H1 (cell line): ENCODE data around the gene TSHZ2. TPM values are rescaled to one million over a fixed set of nuclear protein-coding genes. Genes with fewer than 3 reads are reported as not detected.
"Not testable (repeated sequence)": the region's sequence is repeated elsewhere in the genome, so short reads cannot be mapped to it uniquely, and the experiment has no call there.

ENCODE experiments used
- CTCF ChIA-PET: fragments of 300-600 bp; sonication (Branson Sonifier 250); formaldehyde crosslinking; loops from one replicate; lab custom pipeline; 2021; ENCODE audit not compliant: partially characterized antibody; lab: Charles Lee
- POLR2A ChIA-PET: fragments of 300-600 bp; sonication (Branson Sonifier 250); formaldehyde crosslinking; loops from one replicate; lab custom pipeline; 2021; ENCODE audit warnings: inconsistent platforms; ENCODE audit not compliant: partially characterized antibody; lab: Charles Lee
- DNase-seq, 2 experiments: peaks; one replicate each; pipeline versions ENCODE4 v3.0.0 to v3.0.0-alpha.2; 2010 to 2022; ENCODE audit warnings: low spot score in 2 of 2, low read depth in 1 of 2, mixed read lengths in 1 of 2
- FAIRE-seq: peaks from 2 replicates; lab custom pipeline; 2011; peaks lifted over from hg19 to GRCh38; lab: Jason Lieb, UNC
- H2AFZ ChIP-seq: 2 replicates; pipeline ENCODE4 v1.8.1; 2012; ENCODE audit warnings: low read length, inconsistent platforms
- H2AK5ac ChIP-seq: 2 replicates; pipeline ENCODE4 v1.6.1; 2013; ENCODE audit warnings: low read depth, low read length
- H2BK120ac ChIP-seq: replicated peaks from 2 replicates; pipeline ENCODE3; 2013; ENCODE audit warnings: low read depth, low read length, inconsistent platforms
- H2BK12ac ChIP-seq: 2 replicates; pipeline ENCODE4 v1.6.1; 2013; ENCODE audit warnings: low read depth, low read length
- H2BK15ac ChIP-seq: 2 replicates; pipeline ENCODE4 v1.6.1; 2013; ENCODE audit warnings: low read length
- H2BK20ac ChIP-seq: 2 replicates; pipeline ENCODE4 v1.6.1; 2013; ENCODE audit warnings: low read length
- H2BK5ac ChIP-seq: 2 replicates; pipeline ENCODE4 v1.6.1; 2013; ENCODE audit warnings: low read depth, low read length
- H3K14ac ChIP-seq: 2 replicates; pipeline ENCODE4 v1.6.1; 2013; ENCODE audit warnings: inconsistent platforms; ENCODE audit not compliant: insufficient read length
- H3K18ac ChIP-seq: 2 replicates; pipeline ENCODE4 v1.6.1; 2013; ENCODE audit warnings: low read length; ENCODE audit errors: extremely low read depth
- H3K23ac ChIP-seq: 2 replicates; pipeline ENCODE4 v1.6.1; 2013; ENCODE audit warnings: inconsistent platforms; ENCODE audit not compliant: insufficient read length
- H3K23me2 ChIP-seq: 2 replicates; pipeline ENCODE4 v1.6.1; 2013; ENCODE audit warnings: low read depth, low read length
- H3K27ac ChIP-seq: 2 replicates; pipeline ENCODE4 v1.6.1; 2011; ENCODE audit warnings: low read depth, low read length, inconsistent platforms
- H3K27me3 ChIP-seq, 4 experiments: replicated peaks in 1 of 4; 1 replicate in 1 of 4; 2 replicates in 3 of 4; pipeline versions ENCODE4 v1.6.1 to v1.8.1; 2011 to 2013; ENCODE audit warnings: low read length in 3 of 4, mild to moderate bottlenecking in 3 of 4, inconsistent platforms in 2 of 4, mixed read lengths in 2 of 4, moderate library complexity in 1 of 4; ENCODE audit not compliant: control insufficient read depth in 3 of 4, insufficient read depth in 3 of 4; ENCODE audit errors: extremely low read depth in 1 of 4
- H3K36me3 ChIP-seq, 4 experiments: 2 replicates each; pipeline versions ENCODE4 v1.6.1 to v1.8.1; 2011 to 2013; ENCODE audit warnings: mild to moderate bottlenecking in 4 of 4, low read length in 3 of 4, moderate library complexity in 2 of 4, control low read depth in 1 of 4, inconsistent platforms in 1 of 4; ENCODE audit not compliant: insufficient read depth in 4 of 4, control insufficient read depth in 2 of 4
- H3K4ac ChIP-seq: replicated peaks from 2 replicates; pipeline ENCODE3; 2013; ENCODE audit warnings: low read length, low read depth, mixed read lengths, inconsistent platforms; ENCODE audit not compliant: insufficient read length
- H3K4me1 ChIP-seq, 4 experiments: replicated peaks in 1 of 4; 1 replicate in 1 of 4; 2 replicates in 3 of 4; pipeline versions ENCODE4 v1.6.1 to v1.8.1; 2011 to 2013; ENCODE audit warnings: low read length in 3 of 4, inconsistent platforms in 2 of 4, mixed read lengths in 1 of 4; ENCODE audit not compliant: insufficient read depth in 4 of 4, control insufficient read depth in 3 of 4
- H3K4me2 ChIP-seq, 2 experiments: 2 replicates each; pipeline versions ENCODE4 v1.6.1 to v1.8.1; 2011 to 2013; ENCODE audit warnings: low read depth in 2 of 2, low read length in 2 of 2, control low read depth in 1 of 2, inconsistent platforms in 1 of 2, mild to moderate bottlenecking in 1 of 2; ENCODE audit not compliant: insufficient read depth in 1 of 2
- H3K4me3 ChIP-seq, 4 experiments: fragments of 200-600, 300-600 bp in 1 of 4; sonication (generic), shearing (Covaris generic), sonication (Bioruptor Twin) in 1 of 4; 2 replicates each; pipeline versions ENCODE4 v1.5.1 to v1.8.1; 2011 to 2016; ENCODE audit warnings: low read length in 4 of 4, low read depth in 3 of 4, control low read depth in 2 of 4, inconsistent platforms in 2 of 4, mild to moderate bottlenecking in 2 of 4, mixed read lengths in 1 of 4, moderate library complexity in 1 of 4; ENCODE audit not compliant: insufficient read depth in 2 of 4; ENCODE audit errors: extremely low read depth in 1 of 4
- H3K56ac ChIP-seq: replicated peaks from 2 replicates; pipeline ENCODE3; 2013; ENCODE audit warnings: low read depth, mild to moderate bottlenecking, mixed read lengths, low read length, inconsistent platforms; ENCODE audit not compliant: insufficient read length
- H3K79me1 ChIP-seq: 2 replicates; pipeline ENCODE4 v1.6.1; 2013; ENCODE audit warnings: low read depth, low read length, control low read depth
- H3K79me2 ChIP-seq, 2 experiments: 2 replicates each; pipeline versions ENCODE4 v1.6.1 to v1.8.1; 2012 to 2013; ENCODE audit warnings: low read length in 2 of 2, mild to moderate bottlenecking in 2 of 2, inconsistent platforms in 1 of 2; ENCODE audit not compliant: insufficient read depth in 2 of 2, control insufficient read depth in 1 of 2
- H3K9ac ChIP-seq, 4 experiments: replicated peaks in 1 of 4; 1 replicate in 1 of 4; 2 replicates in 3 of 4; pipeline versions ENCODE4 v1.6.1 to v1.8.1; 2011 to 2013; ENCODE audit warnings: low read depth in 3 of 4, low read length in 3 of 4, control low read depth in 2 of 4, mild to moderate bottlenecking in 2 of 4, moderate library complexity in 2 of 4, inconsistent platforms in 1 of 4; ENCODE audit errors: extremely low read depth in 1 of 4
- H3K9me3 ChIP-seq, 2 experiments: 2 replicates each; pipeline versions ENCODE4 v1.6.1 to v1.8.1; 2012 to 2013; ENCODE audit warnings: mild to moderate bottlenecking in 2 of 2, moderate library complexity in 2 of 2, control low read depth in 1 of 2, inconsistent platforms in 1 of 2, low read depth in 1 of 2, low read length in 1 of 2, mixed read lengths in 1 of 2; ENCODE audit not compliant: insufficient read depth in 2 of 2
- H4K20me1 ChIP-seq, 2 experiments: replicated peaks in 1 of 2; 2 replicates each; pipeline versions ENCODE3 to v1.8.1; 2011 to 2013; ENCODE audit warnings: inconsistent platforms in 2 of 2, low read length in 2 of 2, mild to moderate bottlenecking in 1 of 2; ENCODE audit not compliant: insufficient read depth in 2 of 2, control insufficient read depth in 1 of 2
- H4K5ac ChIP-seq: 2 replicates; pipeline ENCODE4 v1.6.1; 2013; ENCODE audit warnings: low read length, low read depth, mixed read lengths, inconsistent platforms; ENCODE audit not compliant: insufficient read length
- H4K8ac ChIP-seq: 2 replicates; pipeline ENCODE4 v1.8.0; 2013; ENCODE audit warnings: mild to moderate bottlenecking, moderate library complexity, low read length, inconsistent platforms; ENCODE audit not compliant: insufficient read depth; ENCODE audit errors: extremely low read depth
- H4K91ac ChIP-seq: replicated peaks from 2 replicates; pipeline ENCODE3; 2013; ENCODE audit warnings: low read length, mixed read lengths, inconsistent platforms; ENCODE audit not compliant: insufficient read length
- WGBS, 2 experiments: shearing (Covaris generic) in 1 of 2; methylation state at CpG; one replicate each; pipeline versions ENCODE4 v1.1.6 to v1.1.7; 2013 to 2015; ENCODE audit warnings: low lambda C conversion rate in 2 of 2, mixed read lengths in 2 of 2, inconsistent platforms in 1 of 2, low coverage in 1 of 2, missing lambda C conversion rate in 1 of 2; ENCODE audit not compliant: insufficient replicate concordance in 2 of 2, insufficient coverage in 1 of 2, insufficient read length in 1 of 2; ENCODE audit errors: extremely low coverage in 1 of 2, missing lambda C conversion rate in 1 of 2; 5-methylcytosine and 5-hydroxymethylcytosine counted together
- polyA plus RNA-seq, 7 experiments: library from polyadenylated mRNA; depleted of rRNA in 3 of 7; stranded (reverse) in 5 of 7; unstranded in 2 of 7; fragments of >200 nt in 5 of 7; fragments of 200-250 nt in 2 of 7; gene quantifications; 1 replicate in 5 of 7; 2 replicates in 1 of 7; 4 replicates in 1 of 7; pipeline versions ENCODE4 v1.2.1 to v1.2.3, GENCODE V29; 2011 to 2013; ENCODE audit warnings: missing spikeins in 2 of 7, mixed read lengths in 2 of 7
- total RNA-seq: library from RNA; stranded (reverse); fragmentation: NEBNext Ultra II Directional; extraction: Animal tissue kit (Norgen Biotek cat#: 25700); gene quantifications from 2 replicates; pipeline ENCODE4 v1.2.1, GENCODE V29; 2021

Gene TSHZ2
- total and polyA plus RNA-seq, 2 of the 8 experiments (the other 6 are each of a cell fraction or from before 2014, with no cell fraction given), result 0.14 to 0.30 TPM

- H3K4me2 ChIP-seq, H3K4me3 ChIP-seq, H4K91ac ChIP-seq, DNase-seq, H3K27me3 ChIP-seq, H3K4ac ChIP-seq, H4K5ac ChIP-seq, FAIRE-seq, H2BK20ac ChIP-seq, H4K20me1 ChIP-seq, H2AK5ac ChIP-seq, H2BK12ac ChIP-seq, H3K79me2 ChIP-seq, H3K79me1 ChIP-seq, H3K18ac ChIP-seq, H3K14ac ChIP-seq, H3K9ac ChIP-seq, H3K56ac ChIP-seq, H3K27ac ChIP-seq, H3K9me3 ChIP-seq, H3K23me2 ChIP-seq, POLR2A ChIA-PET, H4K8ac ChIP-seq, H2BK5ac ChIP-seq, H2BK15ac ChIP-seq, H3K4me1 ChIP-seq, H2BK120ac ChIP-seq, H3K23ac ChIP-seq, H2AFZ ChIP-seq, H3K36me3 ChIP-seq: not testable (repeated sequence)
- WGBS, 2 experiments, result 88% methylated on average over 1 of the region's 1 CpG; no CpG with 5 or more reads in 1 of the 2 experiments
- CTCF ChIA-PET, result interaction anchor here (0.9 to 4.3 kb wide), 18 partner anchors 9 to 690 kb away, joined by 3 to 30 read pairs (median 4); no protein-coding TSS in a partner anchor
Observed at GRCh38 chr20:53413845-53414244, 441.7 kb downstream of the TSHZ2 start.
